NCI-H2107 (cell line): ENCODE data around the gene STUM.
"Not testable (repeated sequence)": the region's sequence is repeated elsewhere in the genome, so short reads cannot be mapped to it uniquely, and the experiment has no call there.

Source experiments
- DNase-seq: peaks from one replicate; lab custom pipeline; 2025; lab: John Stamatoyannopoulos, UW

Gene STUM

DNA sequence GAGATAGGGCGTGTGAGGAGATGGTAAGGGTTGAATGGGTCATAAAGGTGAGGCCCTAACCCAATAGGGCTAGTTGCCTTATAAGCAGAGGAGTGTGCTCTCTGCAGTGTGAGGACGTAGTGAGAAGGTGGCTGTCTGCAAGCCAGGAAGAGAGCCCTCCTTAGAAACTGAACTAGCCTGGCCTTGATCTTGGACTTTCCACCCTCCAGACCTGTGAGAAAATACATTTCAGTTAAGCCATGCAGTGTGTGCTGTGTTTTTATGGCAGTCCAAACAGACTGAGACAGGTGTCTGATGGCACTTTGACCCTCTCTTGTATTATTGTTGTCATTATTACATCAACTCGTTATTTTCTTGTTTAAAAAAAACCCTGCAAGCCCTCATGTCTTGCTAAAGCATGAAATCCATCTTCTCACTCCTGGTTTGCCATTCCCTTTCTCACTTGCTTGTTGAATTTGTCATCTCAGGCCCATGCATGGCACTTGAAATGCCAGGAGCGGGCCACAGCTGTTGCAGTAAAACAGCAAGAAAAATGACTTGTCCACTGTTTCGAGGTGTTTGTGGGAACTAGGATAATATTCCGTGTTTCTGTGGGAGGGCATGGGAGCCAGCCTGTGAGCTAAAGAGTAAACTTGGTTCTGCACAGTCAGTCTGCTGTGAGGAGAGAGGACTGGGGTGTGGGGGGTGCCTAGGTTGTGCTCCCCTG is 78.6 kb downstream of the STUM start:
- no peak for DNase-seq

DNA sequence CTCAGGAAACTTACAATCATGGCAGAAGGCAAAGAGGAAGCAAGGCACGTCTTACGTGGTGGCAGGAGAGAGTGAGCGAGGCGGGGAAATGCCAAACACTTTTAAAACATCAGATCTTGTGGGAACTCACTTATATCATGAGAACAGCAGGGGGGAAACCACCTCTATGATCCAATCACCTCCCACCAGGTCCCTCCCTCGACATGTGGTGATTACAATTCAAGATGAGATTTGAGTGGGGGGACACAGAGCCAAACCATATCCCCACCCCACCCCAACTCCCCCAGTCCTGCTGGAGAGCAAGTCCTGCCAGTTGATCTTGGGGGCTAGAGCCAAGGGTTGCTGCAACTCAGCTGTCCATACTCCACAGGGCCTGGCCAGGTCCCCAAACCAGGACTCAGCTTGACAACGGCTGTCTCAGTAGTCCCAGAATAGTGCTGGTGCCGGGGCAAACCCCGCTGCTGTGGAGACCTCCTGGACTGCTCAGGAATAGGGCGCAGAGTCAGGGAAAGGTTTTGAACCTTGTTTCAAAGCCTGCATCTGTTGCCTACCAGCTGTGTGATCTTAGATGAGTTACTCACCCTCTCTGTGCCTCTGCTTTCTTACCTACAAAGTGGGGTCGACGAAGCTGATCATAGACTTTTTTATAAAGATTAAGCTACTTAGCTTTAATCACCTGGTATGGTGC is 79.5 kb downstream of the STUM start:
- no peak for DNase-seq

DNA sequence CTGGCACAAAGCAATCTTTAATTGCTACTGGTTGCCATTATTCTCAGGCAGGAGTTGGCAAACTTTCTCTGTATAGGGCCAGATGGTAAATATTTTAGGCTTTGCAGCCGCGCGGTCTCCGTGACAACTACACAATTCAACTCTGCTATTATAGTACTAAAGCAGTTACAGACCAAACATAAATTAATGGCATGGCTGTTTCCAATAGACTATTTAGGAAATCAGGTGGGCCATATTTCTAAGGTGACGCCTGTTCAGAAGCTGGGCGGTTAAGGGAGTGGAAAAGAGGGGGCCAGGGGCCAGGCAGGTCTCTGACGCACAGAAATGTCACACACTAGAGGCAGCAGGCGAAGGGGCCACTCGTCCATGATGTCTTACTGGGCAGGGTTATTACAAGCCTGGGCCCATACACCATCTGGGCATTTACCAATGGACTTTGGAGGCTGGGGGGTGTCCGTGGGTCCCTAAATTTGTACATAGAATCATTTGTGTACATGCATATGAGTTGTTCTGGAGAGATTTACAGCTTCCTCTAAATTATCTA is 80.1 kb downstream of the STUM start:
- no peak for DNase-seq

DNA sequence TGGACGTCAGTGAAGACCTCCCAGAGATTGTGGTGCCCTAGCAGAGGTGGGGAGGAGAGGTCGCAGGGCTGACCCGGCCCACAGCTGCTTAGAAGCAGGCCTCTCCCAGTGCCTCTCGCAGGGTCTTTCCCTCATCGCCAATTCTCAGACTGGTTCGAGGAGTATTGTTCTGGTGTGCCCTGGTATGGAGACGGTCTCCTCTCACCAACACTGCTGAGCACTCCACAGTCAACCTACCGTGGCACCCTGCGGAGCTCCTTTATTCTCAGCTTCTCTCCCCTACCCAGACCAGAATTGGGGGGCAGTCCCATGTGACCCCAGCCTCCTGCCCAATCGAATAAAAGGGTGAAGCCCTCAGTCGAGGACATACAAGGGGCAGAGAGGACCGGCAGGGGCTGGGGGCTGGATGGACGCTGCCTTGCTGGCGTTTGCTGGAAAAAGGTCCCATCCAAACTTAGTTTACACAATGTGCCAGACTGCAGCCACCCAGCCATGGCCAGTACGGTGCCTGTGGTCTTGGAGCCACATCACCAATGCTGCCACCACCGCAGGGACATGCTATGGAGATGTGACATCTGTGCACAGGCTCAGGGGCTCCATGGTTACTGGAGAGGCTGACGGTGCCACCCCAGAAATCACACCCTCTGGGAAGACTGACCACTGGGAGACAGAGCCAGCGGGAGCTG is 80.8 kb downstream of the STUM start:
- DNase-seq, result no peak

DNA sequence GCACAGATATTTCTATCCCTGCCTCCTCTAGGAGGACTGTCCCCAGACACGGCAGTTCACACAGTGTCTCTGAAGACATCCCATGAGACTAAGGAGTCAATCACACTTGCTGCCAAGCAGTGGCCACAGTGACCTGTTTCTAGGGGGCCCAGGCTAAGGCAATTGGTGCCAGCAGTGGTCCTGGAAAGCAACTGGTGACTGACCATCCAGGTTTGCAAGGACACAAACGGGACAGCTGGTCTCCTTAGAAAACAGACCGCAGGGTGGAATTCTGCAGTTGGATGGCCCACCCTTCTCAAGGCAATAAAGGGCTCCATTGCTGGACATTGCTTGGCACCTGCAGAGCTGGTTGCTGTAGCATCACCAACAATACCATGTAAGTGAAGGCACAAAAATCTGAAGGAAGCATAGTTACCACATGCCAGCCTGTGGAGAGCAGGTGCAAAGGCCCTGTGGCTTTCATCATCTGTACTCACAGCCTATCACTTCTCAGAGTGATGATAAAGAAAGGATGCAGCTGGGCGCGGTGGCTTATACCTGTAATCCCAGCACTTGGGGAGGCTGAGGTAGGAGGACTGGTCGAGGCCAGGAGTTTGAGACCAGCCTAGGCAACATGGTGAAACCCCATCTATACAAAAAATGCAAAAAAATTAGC is 81.5 kb downstream of the STUM start:
- DNase-seq, result no peak

DNA sequence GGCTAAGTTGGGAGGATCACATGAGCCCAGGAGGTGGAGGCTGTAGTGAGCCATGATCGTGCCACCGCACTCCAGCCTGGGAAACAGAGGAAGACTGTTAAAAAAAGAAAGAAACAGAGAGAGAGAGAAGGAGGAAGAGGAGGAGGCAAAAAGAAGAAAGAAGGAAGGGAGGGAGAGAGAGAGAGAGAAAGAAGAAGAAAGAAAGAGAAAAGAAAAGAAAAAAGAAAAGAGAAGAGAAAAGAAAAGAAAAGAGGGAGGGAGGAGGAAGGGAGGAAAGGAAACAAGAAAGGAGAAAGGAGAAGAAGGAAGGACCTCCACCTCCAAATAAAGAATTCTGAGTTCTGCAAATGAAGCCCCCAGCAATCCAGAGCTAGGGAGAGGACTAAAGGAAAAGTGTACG is 82.0 kb downstream of the STUM start:
- no peak for DNase-seq

DNA sequence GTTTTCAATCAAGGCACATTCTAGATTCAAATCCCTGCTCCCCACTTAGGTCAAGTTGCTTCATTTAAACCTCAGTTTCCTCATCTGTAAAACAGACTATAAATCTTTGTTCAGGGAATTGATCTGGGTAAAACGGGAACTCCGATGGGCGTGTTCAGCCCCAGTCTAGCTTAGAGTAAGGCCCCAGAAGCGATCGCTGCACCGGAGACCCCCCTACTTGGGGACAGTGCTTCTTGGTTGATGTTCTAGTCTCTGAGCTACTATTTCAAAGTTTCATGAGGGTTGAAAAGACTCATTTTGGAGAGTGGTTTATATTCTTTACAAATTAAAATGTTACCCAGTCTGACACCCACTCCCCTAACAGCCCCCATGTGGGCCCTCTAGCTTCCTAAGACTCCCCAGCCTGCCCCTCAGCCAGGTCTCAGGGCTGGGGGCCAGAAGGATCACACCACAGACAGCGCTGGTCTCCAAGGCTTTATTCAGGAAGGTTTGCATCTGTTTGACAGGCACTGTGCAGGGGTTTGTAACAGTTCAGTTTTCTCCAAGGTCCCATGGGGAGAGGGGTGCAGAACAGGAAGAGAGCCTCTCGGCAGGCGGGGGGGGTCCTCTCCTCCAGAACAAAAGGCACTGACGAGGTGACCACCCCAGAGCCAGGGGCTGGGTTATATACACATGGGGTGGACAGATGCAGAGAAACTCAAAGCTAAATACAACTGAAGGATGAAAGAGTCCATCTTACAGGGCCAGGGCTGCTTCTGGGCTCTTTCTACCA is 82.9 kb downstream of the STUM start:
- DNase-seq, result no peak

DNA sequence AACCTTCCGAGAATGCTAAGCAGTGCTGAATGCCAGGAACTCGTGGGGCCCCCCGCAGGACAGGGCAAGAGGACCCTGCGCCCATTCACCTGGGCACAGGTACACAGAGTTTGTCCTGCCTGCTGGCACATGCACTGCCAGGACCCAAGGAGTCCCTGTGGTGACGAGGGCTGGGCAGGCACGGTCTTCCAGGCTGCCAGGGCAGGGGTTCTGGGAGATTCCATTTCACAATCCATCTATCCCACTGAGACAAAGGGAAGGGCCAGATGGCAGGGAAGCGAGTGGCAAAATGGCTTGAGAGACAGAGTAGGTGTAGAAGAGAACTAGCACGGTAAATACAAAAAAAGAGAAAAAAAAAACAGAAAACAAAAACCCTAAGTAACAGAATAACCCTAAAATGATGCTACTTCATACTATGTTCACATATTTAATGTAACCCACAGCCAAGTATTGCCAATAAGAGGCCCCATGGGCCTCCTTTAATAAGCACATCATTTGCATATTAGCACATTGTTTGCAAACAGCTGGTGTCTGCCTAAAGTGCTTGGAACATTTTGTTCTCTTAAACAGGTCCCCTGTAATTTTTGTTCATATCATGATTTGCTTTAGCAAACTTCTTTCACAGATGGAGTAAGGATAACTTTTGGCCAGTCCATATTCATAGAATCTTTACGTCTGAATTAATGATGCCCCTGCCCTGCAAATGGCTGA is 83.8 kb downstream of the STUM start:
- DNase-seq, result no peak

DNA sequence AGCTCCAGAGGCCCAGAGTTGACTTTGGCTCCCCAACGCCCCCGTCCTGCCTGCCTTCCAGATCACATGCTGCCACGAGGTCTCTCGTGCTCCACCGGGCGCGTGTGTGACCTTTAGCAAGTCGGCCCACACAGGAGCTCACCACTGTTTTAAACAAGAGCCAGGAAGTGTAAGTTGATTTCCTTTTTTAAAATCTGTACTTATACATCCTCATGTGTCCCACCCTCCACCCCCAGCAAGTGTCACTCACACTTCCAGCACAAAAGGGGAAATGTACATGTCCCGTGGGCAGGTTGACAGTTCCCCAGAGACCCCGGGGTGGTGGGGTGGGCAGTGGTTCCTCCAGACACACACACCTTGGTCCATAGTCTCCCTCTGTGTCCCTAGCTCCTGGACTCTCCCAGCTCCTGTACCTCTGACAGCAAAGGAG is 84.4 kb downstream of the STUM start:
- no peak for DNase-seq

DNA sequence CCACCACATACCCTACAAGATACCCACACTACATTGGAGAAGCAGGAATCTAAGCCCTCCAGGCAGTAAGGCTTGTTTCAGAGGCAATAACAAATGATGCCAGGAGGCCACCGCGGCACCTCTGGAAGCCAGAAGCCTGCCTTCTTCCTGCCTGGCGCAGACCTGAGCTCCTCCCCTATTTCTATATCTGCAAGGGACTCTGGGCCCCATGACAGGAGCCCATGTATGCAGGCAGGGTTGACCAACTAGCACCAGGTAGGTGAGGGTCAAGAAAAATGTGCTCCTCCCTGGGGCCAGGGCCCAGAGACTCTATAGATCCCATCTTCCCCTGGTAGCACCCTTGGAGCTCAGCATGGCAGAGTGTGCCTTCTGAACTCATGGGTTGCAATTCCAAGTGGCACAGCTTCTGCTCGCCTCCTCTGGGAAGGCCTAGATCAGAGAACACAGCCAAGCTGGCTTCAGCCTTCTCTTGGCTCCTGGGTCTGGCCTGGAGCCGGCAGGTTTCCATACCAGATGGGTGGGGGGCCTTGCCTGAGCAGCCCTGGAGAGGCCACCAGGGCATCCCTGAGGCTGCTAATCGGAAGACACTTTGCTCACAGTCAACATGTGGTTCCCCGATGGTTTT is 85.1 kb downstream of the STUM start:
- no peak for DNase-seq

DNA sequence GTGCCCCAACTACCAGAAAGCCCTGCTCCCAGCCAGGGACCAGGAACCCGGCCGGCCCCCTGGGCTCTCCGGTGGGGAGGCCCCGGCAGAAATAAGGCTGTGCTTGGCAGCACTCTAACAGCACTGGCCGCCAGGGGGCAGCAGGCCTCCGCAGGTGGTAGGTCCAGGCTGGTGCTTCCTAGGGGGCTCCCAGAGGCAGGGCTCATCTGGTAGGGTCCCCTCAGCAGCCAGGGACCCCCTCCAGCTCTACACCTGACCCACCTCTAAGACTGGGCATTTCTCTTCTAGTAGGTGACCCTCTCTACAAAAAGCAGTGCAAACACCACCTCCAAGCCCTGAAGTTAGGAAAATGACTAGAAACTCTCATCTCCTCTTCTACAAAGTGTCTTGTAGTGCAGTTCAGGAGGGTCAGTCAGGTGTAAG is 85.6 kb downstream of the STUM start:
- peak; percentile 59 for DNase-seq

DNA sequence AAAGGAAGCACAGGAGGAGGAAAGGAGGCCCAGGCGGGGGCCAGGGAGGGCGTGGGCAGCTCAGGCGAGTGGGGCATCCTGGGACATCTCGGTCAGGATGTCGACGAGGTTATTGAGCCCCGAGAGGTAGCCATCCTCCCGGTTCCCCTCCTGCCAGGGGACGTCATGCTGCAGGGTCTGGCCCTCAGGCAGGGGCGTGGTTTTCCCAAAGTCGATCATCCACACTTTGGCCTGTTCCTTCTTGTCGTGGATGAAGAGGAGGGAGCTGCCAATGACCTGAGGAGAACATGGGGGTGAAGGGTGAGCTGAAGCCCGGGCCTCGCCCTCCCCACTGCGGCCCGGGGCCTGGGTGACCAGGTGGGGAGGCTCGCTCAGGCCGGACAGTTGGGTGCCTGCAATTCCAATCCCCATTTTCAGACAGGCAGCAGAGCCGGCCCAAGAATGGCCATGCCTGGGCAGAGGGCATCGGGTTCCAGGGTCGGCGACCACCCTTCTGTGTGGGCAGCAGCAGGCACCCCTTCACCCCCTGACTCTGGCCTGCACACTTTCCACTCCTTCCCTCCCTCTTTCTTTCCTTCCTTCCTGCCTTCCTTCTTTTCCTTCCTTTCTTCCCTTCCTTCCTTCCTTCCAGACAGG is 86.2 kb downstream of the STUM start:
- DNase-seq, result no peak

DNA sequence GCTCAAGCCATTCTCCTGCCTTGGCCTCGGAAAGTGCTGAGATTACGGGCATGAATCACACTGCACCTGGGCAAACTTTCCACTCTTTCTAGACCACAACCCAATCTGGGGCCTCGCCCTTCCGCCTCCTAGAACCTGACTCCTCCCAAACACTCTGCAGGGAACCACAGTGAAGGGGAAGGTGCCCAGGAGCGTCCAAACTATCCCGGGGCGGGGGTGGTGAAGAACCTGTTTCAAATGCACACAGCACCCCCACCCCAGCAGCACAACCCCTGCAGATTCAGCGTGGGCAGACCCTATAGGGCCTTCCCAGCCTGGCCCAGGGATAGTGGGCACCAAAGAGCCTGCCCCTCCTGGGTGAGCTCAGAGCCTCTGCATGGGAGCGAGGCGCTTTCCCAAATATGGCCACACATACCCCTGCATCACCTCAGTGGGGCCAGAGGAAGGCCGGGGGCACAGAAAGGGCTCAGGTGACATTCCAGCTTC is 86.9 kb downstream of the STUM start:
- no peak for DNase-seq

DNA sequence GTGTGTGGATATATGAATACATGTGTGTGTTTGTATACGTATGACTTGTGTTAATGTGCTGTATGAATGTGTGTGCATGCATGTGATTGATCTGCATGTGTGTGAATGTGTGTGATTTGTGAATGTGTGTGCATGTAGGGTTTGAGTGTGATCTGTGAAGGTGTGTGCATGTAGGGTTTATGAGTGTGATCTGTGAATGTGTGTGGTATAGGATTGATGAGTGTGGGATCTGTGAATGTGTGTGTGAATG is 88.2 kb downstream of the STUM start:
- no peak for DNase-seq

DNA sequence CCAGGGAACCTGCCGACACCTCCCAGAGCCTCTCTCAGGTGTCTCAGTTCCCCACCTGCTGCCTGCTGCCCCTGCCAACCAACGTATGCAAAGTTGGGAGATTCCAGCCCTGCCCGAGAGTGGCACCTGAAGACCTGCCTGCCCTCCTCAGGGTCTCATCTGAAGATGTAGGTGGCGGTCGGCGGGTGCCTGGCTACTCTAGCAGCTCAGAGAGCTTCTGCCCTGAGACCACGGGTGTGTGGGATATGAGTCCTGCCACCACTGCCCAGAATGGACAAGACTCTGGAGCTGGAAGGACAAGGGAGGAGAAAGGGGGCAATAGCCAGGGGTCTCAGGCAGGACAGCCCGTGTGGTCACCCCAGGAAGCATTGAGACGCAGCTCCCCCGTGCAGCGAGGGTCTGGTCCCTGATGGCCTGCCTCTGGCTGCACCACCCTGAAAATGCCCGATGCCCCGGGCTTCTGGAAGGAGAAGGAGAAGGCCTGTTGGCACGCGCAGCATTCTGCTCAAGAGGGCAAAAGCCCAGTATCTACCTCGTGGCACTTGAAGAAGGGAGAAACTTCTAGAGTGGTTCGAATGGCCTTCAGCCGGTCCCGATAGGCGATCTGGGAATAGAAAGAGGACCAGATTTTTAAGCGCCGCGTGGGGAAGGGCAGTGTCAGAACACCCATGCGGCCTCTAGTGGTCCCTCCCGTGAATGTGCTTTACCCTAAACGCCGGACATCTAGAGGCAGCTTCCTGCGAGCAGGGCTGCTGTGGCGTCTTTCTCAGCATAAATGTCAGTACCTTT is 88.8 kb downstream of the STUM start:
- no peak for DNase-seq

DNA sequence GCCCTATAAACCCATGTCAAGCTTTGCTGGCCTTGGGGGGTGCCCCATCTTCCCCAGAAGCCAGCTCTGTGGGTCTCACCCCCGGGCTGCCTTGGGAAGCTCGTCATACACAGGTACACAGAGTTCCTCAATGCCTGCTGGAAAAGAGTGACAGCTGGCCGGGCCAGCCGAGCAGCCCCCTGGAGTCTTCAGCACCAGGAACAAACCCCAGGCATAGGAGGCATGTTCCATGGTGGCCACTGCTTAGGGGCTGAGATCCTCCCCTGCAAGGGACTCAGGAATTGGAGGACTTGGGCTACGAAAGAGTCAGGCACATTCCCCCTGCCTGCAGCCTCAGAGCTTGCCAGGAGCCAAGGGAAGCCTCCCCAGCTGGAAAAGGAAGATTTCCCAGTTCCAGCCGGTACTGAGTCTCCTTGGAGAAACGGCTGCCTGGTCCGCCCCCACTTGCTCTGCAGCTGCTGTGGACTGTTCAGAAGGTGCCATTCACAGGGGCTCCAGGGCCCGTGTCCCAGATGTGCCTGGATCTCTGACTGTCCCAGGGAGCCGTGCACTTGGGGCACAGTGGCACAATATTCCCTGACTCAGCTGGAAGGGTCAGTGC is 89.5 kb downstream of the STUM start:
- DNase-seq, result no peak

DNA sequence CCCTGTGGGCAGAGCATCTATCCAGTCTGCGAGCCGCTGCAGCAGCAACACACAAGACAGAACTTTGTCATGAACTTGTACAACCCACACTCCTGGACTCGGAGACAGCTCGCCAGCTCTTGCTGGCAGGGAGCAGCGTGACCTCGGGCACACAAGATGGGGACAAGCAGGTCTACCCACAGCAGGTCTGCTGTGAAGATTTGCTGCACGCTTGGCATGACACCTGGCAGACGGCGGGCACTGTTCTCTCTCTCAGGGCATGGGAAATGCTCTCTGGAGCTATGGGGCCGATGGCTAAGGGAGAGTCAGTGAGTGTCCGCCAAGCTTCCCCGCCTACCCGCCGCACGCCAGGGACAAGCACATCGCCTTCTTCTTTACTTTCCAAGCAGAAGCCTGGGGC is 90.0 kb downstream of the STUM start:
- no peak for DNase-seq

DNA sequence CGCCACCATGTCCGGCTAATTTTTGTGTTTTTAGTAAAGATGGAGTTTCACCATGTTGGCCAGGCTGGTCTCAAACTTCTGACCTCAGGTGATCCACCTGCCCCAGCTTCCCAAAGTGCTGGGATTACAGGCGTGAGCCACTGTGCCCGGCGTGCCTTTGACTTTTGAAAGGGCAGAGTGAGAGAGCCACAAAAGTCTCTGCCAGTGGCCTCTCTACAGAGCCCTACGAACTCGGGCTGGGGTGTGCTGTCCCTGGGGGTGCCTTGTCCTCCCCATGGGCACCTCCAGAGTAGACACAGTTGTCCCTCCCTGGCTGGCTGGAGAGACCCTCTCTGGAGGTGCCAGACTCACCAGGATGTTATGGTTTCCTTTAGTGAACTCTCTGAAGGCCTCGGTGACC is 90.6 kb downstream of the STUM start:
- not testable (repeated sequence) for DNase-seq

DNA sequence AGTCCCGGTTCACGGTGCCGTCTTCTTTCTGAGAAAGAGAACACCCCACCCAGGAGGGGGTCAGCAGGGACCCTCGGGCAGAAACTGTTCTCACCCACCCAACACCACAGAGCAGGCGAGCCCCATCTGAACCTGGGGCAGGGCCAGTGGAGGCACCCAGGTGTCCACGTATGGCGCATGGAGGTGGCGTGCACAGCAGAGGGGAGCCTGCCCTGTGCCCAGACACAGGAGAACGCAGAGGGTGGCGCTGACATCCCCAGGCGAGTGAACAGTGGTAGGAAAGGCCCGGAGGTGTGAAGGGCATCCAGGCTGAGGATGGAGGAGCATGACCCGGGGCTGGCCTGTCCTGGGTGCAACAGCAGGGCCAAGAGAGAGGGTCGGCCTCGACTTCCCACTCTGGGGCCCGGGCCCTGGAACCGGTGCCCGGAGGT is 91.1 kb downstream of the STUM start:
- no peak for DNase-seq
